LNCaP clone FGC (cell line): ENCODE results near the gene PTPRO.

Experiments used
- DNase-seq: peaks from one replicate; pipeline ENCODE4 v3.0.0-alpha.2; 2011; ENCODE audit warnings: low read depth
- H3K4me3 ChIP-seq: 2 replicates; pipeline ENCODE4 v1.5.1; 2011; ENCODE audit warnings: mild to moderate bottlenecking, low read depth, low read length, control low read depth
- TF ChIP-seq, protein P1 (sequence below): IDR thresholded peaks from 2 replicates; pipeline ENCODE4 v1.5.1; 2012; ENCODE audit warnings: mild to moderate bottlenecking; ENCODE audit not compliant: control insufficient read depth, insufficient read depth; ENCODE audit errors: extremely low read depth

PTPRO gene

DNA sequence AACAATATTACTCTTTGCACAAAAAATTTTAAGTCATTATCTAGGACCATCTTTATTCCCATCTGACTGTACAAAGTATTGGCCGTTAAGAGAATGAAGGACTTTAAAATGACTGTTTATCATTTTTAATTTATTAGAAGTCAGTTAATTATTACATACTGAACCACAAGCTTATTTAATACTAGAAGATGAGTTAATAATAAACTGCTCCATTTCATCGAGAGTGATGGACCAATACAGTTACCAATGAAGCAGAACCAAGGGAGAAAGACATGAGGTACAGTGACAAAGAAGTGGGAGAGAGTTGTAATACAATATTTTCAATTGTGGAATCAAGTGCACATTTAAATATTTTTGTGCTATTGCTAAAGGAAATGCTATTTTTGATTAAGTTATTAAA, 83.3 kb downstream of the PTPRO start:
- TF ChIP-seq, protein P1, sequence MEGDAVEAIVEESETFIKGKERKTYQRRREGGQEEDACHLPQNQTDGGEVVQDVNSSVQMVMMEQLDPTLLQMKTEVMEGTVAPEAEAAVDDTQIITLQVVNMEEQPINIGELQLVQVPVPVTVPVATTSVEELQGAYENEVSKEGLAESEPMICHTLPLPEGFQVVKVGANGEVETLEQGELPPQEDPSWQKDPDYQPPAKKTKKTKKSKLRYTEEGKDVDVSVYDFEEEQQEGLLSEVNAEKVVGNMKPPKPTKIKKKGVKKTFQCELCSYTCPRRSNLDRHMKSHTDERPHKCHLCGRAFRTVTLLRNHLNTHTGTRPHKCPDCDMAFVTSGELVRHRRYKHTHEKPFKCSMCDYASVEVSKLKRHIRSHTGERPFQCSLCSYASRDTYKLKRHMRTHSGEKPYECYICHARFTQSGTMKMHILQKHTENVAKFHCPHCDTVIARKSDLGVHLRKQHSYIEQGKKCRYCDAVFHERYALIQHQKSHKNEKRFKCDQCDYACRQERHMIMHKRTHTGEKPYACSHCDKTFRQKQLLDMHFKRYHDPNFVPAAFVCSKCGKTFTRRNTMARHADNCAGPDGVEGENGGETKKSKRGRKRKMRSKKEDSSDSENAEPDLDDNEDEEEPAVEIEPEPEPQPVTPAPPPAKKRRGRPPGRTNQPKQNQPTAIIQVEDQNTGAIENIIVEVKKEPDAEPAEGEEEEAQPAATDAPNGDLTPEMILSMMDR: no peak
- no peak for DNase-seq
- no peak overlapping the region for H3K4me3 ChIP-seq

DNA sequence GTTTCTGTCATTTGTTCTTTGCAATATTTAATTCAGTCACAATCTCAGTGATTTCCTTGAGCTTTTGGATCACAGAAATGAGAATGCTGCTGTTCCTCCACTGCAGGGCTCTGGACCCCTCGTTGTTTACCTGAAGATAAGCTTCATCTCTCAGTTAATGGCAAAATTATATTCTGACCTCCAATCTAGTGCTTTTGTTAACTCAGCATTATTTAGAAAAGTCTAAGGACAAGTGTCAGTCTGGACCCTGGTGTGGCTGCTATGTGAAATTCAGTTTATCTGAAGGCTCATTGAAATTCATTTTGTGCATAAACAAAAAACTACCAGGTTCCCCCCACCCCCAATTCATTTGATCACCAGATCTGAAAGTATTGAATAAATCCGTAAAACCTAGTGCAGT, 84.7 kb downstream of the PTPRO start:
- no peak overlapping the region for H3K4me3 ChIP-seq
- DNase-seq: no peak
- TF ChIP-seq, protein P1: no peak

DNA sequence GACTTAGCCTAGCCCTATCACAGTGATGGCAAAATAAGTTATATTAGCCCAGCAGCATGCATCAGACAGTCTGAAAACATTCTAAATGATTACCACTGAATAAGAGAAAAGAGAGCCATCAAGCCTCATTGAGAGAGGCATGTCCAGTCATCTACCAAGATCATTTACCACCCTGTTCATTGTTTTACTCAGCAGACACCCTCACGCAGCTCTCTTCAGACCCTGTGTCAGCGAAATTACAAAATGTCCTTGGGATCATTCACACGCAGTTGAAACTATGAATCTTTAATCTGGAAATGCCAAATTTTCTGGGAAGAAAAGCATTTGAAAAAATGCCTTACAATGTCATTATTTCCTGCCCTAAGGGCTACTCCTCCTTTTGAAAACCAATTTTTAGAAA, 89.5 kb downstream of the PTPRO start:
- TF ChIP-seq, protein P1: no peak
- H3K4me3 ChIP-seq: no peak overlapping the region
- DNase-seq: no peak

DNA sequence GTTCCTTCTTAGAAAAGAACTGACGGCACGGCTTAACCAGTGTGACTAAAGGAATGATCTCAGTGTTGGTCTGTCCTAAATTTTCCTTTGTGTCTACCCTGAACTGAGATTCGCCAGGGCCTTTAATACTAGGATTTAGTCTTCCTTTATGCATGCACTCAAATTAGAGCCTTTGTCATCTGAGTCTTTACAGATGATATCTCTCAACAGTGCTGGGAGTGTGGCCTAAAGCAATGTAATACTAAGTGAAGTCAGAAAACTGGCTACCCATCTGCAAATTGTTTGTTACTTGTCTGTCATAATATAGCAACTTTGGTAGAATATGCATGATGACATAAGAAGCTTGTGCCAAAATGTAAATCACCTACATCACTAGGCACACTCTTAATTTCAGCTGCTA, 95.4 kb downstream of the PTPRO start:
- TF ChIP-seq, protein P1: no peak
- no peak overlapping the region for H3K4me3 ChIP-seq
- no peak for DNase-seq

DNA sequence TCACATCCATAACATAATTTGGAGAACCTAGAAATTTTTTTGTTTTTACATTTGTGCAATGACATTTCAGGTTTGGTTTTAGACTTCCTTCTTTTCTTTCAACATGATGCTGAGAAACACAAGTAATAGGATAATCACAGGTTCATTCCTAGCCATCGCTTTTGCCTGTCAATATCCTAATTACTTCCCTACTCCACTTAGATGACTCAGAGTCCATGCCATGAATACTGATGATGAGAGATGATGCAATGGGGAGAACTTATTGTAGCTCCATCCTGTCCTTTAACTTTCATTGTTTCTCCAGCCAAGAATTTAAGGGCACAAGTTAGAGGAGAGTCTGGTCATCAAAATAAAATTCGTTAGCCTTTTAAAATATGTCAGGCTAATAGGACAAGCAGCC, 101.3 kb downstream of the PTPRO start:
- no peak for DNase-seq
- TF ChIP-seq, protein P1: no peak
- no peak overlapping the region for H3K4me3 ChIP-seq

DNA sequence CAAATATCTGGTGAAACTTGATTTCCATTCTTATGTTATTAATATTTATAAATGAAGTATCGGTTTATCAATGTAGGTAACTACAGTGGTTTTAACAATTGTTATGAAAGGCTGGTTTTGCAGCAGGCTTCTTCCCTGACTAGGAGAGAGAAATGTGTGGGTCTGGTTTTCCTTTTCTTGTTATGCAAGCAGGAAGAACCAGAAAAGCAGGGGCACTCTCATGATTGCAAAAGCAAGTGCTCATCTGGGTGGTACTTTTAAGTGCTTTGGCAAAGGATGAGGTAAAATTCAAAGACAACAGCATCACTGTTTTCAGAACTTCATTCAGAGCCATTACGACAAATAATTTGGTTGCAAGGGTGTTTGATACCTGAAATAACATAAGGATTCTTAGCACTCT, 105.6 kb downstream of the PTPRO start:
- TF ChIP-seq, protein P1: no peak
- no peak for DNase-seq
- no peak overlapping the region for H3K4me3 ChIP-seq

DNA sequence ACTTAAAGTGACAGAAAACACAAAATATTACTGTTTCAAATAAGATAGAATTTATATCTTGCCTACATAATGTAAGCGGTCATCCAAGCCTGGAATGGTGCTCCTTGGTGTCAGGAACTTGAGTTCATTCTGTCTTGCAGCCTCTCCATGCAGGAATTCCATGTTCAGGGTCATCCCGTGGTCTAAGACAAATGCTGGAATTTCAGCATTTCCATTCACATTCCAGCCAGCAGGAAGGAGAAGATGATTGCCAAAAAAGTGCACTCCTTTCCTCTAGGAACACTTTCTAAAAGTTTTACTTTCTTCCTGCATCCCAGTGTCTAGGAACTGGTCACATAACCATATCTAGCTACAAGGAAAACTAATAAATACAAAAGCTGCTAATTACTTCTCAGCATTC, 106.3 kb downstream of the PTPRO start:
- DNase-seq: no peak
- H3K4me3 ChIP-seq: no peak overlapping the region
- TF ChIP-seq, protein P1: no peak
